Naive thymus-derived CD8-positive, alpha-beta T cell (primary cell): ENCODE data around the gene ZNF764. TPM values are rescaled to one million over a fixed set of nuclear protein-coding genes. Genes with fewer than 3 reads are reported as not detected.

Experiments used
- ATAC-seq, 2 donors: fragments of 150-1000 bp; cut with Tn5 transposase in 1 of 2; sonication (Bioruptor Pico), chemical (Tn5 transposase) in 1 of 2; 1 replicate in 1 of 2; 2 replicates in 1 of 2; pipeline ENCODE4 v1.10.0; 2021; ENCODE audit warnings: mild to moderate bottlenecking in 2 of 2, moderate library complexity in 2 of 2
- POLR2A ChIA-PET: fragments of 350-600 bp; sonication (Branson Sonifier 250); formaldehyde crosslinking; loops from one replicate; lab custom pipeline; 2021; ENCODE audit warnings: antibody characterized with exemption; lab: Charles Lee
- DNase-seq, 10 donors: peaks; one replicate each; pipeline versions ENCODE4 v3.0.0 to v3.0.0-alpha.2; 2020 to 2022
- H3K27ac Mint-ChIP-seq, 10 donors: one replicate each; pipeline ENCODE4 v1.8.0; 2020 to 2022; ENCODE audit warnings: mild to moderate bottlenecking in 10 of 10, mixed read lengths in 10 of 10, moderate library complexity in 4 of 10, inconsistent platforms in 1 of 10
- H3K27me3 Mint-ChIP-seq, 5 donors: one replicate each; pipeline ENCODE4 v1.8.0; 2021 to 2022; ENCODE audit warnings: mixed read lengths in 5 of 5
- H3K36me3 Mint-ChIP-seq, 3 donors: one replicate each; pipeline ENCODE4 v1.8.0; 2020 to 2022; ENCODE audit warnings: mixed read lengths in 3 of 3, mild to moderate bottlenecking in 2 of 3, inconsistent platforms in 1 of 3
- H3K4me1 Mint-ChIP-seq, 4 donors: one replicate each; pipeline ENCODE4 v1.8.0; 2021 to 2022; ENCODE audit warnings: mixed read lengths in 4 of 4
- H3K4me3 Mint-ChIP-seq, 10 donors: one replicate each; pipeline ENCODE4 v1.8.0; 2020 to 2022; ENCODE audit warnings: mild to moderate bottlenecking in 10 of 10, mixed read lengths in 10 of 10, moderate library complexity in 6 of 10, inconsistent platforms in 1 of 10
- H3K9me3 Mint-ChIP-seq, 9 donors: one replicate each; pipeline ENCODE4 v1.8.0; 2020 to 2022; ENCODE audit warnings: mixed read lengths in 9 of 9, mild to moderate bottlenecking in 3 of 9, inconsistent platforms in 1 of 9, moderate library complexity in 1 of 9
- polyA plus RNA-seq, 3 donors: library from polyadenylated mRNA; unstranded; fragments of 300-500 nt; fragmentation: Illumina TruSeq; gene quantifications; one replicate each; pipeline ENCODE4 v1.2.3, GENCODE V29; 2021
- total RNA-seq, 8 experiments: library from RNA in 2 of 8; stranded (reverse) in 2 of 8; gene quantifications; one replicate each; pipeline ENCODE4 v1.2.3 and lab custom pipeline; 2021 to 2026

ZNF764 gene
- total and polyA plus RNA-seq, 5 experiments from 2014 or later: 3.6 to 19.3 (median 6.5) TPM

DNA sequence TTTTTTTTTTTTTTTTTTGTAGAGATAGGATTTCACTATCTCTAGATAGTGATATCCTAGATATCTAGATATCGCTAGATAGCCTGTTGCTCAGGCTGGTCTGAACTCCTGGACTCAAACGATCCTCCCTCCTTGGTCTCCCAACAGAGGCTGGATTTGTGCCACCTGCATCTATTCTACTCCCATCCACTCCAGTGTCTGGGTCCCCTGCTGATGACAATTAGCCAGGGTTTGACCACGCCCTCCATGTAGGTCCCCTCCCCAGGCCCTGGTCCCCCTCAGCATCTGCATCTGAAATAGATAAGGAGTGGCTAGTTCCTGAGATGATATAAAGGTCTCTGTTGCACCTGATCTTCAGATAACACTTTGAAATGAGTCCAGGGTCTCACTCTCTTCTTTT lies 11.1 kb upstream of the ZNF764 start:
- Mint-ChIP-seq H3K27ac (peak overlapping the region in 8 of 10 donors; percentile 25 to 100 (median 94)), H3K9me3 (no peaks in the 10 kb centered on the region), H3K4me1 (peaks cover 17 to 57% (median 37%) of the 10 kb centered on the region in 4 donors), H3K27me3 (no peaks in the 10 kb centered on the region), H3K36me3 (peaks cover 0 to 3% (median 0%) of the 10 kb centered on the region in 3 donors), H3K4me3 (peak overlapping the region in 7 of 10 donors; percentile 12 to 65 (median 31))
- ATAC-seq (no peak), DNase-seq (no peak)
- POLR2A ChIA-PET: interaction anchor here (0.6 to 3.0 kb wide), 6 partner anchors 11 to 255 kb away, joined by 3 to 31 read pairs (median 8); partner anchors contain the start of genes DCTPP1, ZNF764 and ZNF785

DNA sequence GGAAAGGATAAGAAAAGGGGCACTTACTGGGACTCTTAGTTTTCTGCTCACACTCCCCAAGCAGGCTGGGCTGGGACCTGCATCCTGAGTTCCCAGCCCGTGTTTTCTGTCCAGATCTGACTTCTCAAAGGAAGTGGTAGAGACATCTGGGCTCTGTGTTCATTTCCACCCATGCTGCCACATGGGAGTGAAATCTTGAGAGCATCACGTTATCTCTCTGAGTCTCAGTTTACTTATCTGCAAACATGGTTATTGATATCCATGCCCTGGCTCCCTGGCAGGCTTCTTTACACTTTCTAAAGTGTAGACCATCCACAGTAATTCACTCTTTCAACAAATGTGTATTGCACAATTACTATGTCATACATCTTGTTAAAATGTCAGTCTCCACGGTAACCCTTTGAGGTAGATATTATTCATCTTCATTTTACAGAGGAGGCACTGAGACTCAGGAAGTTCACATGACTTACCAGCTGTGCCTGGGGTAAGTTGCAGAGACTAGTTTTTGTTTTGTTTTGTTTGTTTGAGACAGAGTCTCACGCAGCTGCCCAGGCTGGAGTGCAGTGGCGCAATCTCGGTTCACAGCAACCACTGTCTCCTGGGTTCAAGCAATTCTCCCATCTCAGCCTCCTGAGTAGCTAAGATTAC lies 9.9 kb upstream of the ZNF764 start:
- H3K9me3 Mint-ChIP-seq: no peaks in the 10 kb centered on the region
- peaks cover 0 to 3% (median 0%) of the 10 kb centered on the region in 3 donors for H3K36me3 Mint-ChIP-seq
- peaks cover 15 to 52% (median 34%) of the 10 kb centered on the region in 4 donors for H3K4me1 Mint-ChIP-seq
- ATAC-seq (peak; percentile 36 to 46), DNase-seq (peak in 9 of 10 donors; percentile 11 to 78 (median 41))
- POLR2A ChIA-PET: interaction anchor here (0.5 to 3.0 kb wide), 12 partner anchors 10 to 681 kb away, joined by 3 to 31 read pairs (median 4); partner anchors contain the start of genes FBRS, SEPTIN1, ZNF764 and ZNF785
- peak overlapping the region; percentile 94 to 100 (median 99) for H3K27ac Mint-ChIP-seq
- H3K4me3 Mint-ChIP-seq: peak overlapping the region; percentile 64 to 90 (median 82)
- H3K27me3 Mint-ChIP-seq: no peaks in the 10 kb centered on the region

DNA sequence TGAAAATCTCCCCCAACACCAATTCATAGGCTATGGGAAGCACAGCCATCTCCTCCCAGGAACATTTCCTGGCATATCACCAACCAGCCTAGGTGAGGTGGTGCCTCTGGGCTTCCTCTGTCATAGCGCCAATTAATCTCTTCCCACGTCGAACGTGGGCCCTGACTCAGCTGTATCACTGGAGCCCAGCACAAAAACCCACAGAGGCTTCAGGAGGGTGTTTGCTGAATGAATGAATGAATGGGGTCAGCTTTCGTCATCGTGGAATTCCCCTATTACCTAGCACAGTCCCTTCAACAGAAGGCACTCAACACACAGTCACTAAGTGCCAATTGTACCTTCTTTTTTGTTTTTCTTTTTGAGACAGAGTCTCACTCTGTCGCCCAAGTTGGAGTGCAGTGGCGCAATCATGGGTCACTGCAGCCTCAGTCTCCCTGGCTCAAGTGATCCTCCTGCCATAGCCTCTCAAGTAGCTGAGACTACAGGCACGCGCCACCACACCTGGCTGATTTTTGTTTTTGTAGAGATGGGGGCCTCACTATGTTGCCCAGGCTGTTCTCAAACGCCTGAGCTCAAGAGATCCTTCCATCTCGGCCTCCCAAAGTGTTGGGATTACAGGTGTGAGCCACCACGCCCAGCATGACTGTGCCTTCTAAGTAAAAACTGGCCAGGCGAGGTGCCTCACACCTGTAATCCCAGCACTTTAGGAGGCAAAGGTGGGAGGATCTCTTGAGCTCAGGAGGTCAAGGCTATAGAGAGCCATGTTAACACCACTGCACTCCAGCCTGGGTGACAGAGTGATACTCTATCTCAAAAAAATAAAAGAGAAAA lies 9.2 kb upstream of the ZNF764 start:
- DNase-seq: no peak
- Mint-ChIP-seq H3K4me3 (peak overlapping the region in 8 of 10 donors; percentile 72 to 90 (median 84)), H3K4me1 (peaks cover 15 to 51% (median 34%) of the 10 kb centered on the region in 4 donors), H3K27ac (peak overlapping the region; percentile 94 to 100 (median 99)), H3K9me3 (no peaks in the 10 kb centered on the region), H3K27me3 (no peaks in the 10 kb centered on the region), H3K36me3 (peaks cover 0 to 3% (median 0%) of the 10 kb centered on the region in 3 donors)
- no peak for ATAC-seq
- POLR2A ChIA-PET: interaction anchor here (0.6 to 3.0 kb wide), 5 partner anchors 9 to 508 kb away, joined by 4 to 31 read pairs (median 9); partner anchors contain the start of genes FBRS, ZNF764 and ZNF785

DNA sequence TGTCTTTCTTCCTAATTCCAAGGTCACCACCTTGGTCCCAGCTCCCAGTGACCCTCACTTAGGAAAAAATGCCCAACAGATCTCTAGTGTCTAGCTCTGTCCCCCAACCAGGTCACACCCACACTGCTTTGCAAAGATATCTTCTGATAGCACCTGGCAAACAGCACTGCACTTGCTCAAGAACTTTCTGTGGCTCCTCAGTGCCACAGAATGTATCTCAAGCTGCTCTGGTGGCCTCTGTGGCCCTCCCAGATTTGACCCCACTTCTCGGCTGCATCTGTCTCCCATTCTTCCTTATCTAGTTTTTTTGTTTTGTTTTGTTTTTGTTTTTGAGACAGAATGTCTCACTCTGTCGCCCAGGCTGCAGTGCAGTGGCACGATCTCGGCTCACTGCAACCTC lies 8.4 kb upstream of the ZNF764 start:
- peak overlapping the region; percentile 16 to 97 (median 78) for H3K27ac Mint-ChIP-seq
- no peaks in the 10 kb centered on the region for H3K27me3 Mint-ChIP-seq
- POLR2A ChIA-PET: interaction anchor here (1.1 to 3.0 kb wide), 3 partner anchors 8 to 94 kb away, joined by 4 to 31 read pairs (median 5); partner anchors contain the start of genes ZNF764 and ZNF785
- ATAC-seq (no peak), DNase-seq (no peak)
- no peaks in the 10 kb centered on the region for H3K9me3 Mint-ChIP-seq
- H3K4me1 Mint-ChIP-seq: peaks cover 11 to 48% (median 31%) of the 10 kb centered on the region in 4 donors
- no peaks in the 10 kb centered on the region for H3K36me3 Mint-ChIP-seq
- H3K4me3 Mint-ChIP-seq: peak overlapping the region in 1 of 10 donors; percentile 25

DNA sequence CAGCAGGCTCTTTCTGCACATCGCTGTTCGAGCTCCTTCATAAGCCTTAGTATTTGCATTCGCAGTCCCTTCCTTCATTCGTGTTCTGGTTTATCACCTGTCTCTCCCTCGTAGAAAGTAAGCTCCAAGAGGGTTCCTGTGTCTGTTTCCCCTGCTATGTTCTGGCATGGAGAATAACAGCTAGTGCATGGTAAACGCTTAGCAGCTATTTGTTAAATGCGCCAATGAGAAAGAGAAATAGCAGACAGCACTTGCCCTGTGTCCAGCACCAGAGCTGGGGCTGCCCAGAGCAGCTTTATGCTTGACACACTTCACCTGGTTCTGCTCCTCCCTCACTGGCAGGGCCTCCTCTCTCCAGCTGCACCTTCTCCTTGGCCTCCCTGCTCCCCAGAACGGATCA lies 7.8 kb upstream of the ZNF764 start:
- Mint-ChIP-seq H3K4me1 (peaks cover 14 to 50% (median 34%) of the 10 kb centered on the region in 4 donors), H3K9me3 (no peaks in the 10 kb centered on the region), H3K4me3 (no peak overlapping the region), H3K36me3 (no peaks in the 10 kb centered on the region), H3K27me3 (no peaks in the 10 kb centered on the region), H3K27ac (peak overlapping the region in 7 of 10 donors; percentile 38 to 97 (median 77))
- ATAC-seq (no peak), DNase-seq (no peak)
- POLR2A ChIA-PET: interaction anchor here (0.8 to 1.1 kb wide), 2 partner anchors 20 to 34 kb away, joined by 4 to 5 read pairs; partner anchors contain the start of gene ZNF785

DNA sequence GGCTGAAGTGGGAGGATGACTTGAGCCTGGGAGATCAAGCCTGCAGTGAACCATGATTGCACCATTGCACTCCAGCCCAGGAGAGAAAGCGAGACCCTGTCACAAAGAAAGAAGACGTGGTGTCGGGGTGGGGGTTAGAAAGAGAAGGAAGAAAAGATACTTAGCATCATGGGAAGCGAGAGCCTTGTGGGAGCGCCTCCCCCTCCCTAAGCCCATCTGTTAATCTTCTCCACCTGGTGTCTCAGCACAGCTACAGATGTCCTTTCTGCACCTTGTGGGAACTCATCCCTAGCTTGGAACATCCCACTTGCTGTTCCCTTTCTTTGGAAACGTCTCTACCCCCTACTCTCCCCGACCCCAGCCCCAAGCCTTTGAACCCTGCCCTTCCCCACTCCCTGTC lies 7.4 kb upstream of the ZNF764 start:
- Mint-ChIP-seq H3K9me3 (no peaks in the 10 kb centered on the region), H3K27me3 (no peaks in the 10 kb centered on the region), H3K36me3 (no peaks in the 10 kb centered on the region), H3K4me1 (peaks cover 12 to 49% (median 34%) of the 10 kb centered on the region in 4 donors), H3K27ac (peak overlapping the region in 6 of 10 donors; percentile 9 to 67 (median 32)), H3K4me3 (no peak overlapping the region)
- POLR2A ChIA-PET: interaction anchor here (0.8 to 1.1 kb wide), 2 partner anchors 20 to 34 kb away, joined by 4 to 5 read pairs; partner anchors contain the start of gene ZNF785
- ATAC-seq (no peak), DNase-seq (no peak)

DNA sequence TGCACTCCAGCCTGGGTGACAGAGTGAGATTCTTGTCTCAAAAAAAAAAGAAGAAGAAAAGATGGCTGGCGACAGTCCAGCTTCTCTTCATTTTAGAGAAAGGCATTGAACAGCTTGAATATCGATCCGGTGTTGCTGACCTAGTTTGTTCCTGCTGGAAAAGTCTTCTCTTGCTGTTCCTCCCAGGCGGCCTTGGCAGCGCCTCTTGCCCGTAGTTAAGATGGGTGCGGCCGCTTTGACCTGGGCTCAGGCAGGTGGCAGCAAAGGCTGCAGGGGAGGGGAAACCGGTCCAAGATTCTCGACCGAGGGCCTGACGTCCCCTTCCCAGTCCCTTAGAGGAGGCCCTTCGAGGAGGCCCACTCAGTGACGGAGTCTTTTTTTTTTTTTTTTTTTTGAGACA lies 3.8 kb upstream of the ZNF764 start:
- ATAC-seq (no peak), DNase-seq (no peak)
- H3K4me3 Mint-ChIP-seq: peak overlapping the region in 9 of 10 donors; percentile 18 to 87 (median 79)
- H3K4me1 Mint-ChIP-seq: peaks cover 6 to 35% (median 32%) of the 10 kb centered on the region in 4 donors
- POLR2A ChIA-PET: interaction anchor here (0.7 to 3.5 kb wide), 9 partner anchors 9 to 131 kb away, joined by 3 to 38 read pairs (median 4); partner anchors contain the start of genes ZNF688, ZNF747 and ZNF785
- H3K27me3 Mint-ChIP-seq: no peaks in the 10 kb centered on the region
- no peaks in the 10 kb centered on the region for H3K36me3 Mint-ChIP-seq
- peak overlapping the region in 5 of 10 donors; percentile 37 to 87 (median 81) for H3K27ac Mint-ChIP-seq
- no peaks in the 10 kb centered on the region for H3K9me3 Mint-ChIP-seq

DNA sequence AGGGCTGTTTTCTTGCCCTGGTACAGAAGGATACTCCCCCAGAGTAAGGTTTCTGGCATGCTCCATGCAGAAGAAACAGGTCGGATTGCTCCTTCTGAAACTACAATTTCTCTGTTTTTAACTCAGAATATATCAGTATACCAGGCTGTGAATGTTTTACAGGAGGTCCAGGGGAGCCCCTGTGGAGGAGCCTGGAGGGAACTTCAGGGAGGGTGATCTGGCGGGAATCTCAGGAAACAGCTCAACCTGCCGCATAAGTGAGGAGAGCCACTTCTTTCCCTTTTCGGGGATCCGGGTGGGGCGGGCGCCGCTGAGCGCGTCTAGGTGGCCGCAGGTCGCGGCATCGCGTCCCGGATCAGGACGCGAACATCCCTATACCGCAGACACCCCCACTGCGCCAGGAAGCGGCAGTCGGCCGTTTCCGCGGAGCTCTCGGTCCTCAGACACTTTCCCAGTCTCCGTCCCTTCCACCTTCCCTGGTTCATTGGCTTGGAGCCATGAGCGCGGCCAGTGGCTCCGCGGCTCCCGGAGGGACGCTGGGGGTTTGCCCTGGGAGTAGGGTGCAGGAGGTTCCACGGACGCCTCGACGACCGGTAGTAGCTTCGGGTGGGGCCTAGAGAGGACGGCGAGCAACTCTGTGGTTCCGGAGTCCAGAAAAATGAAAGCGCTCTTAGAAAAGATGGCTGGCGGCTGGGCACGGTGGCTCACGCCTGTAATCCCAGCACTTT lies 3.1 kb upstream of the ZNF764 start:
- H3K36me3 Mint-ChIP-seq: peaks cover 0 to 1% (median 0%) of the 10 kb centered on the region in 3 donors
- POLR2A ChIA-PET: interaction anchor here (0.6 to 3.5 kb wide), 11 partner anchors 10 to 143 kb away, joined by 3 to 38 read pairs (median 4); partner anchors contain the start of genes FBRS, PRR14, ZNF688 and ZNF747
- ATAC-seq (no peak), DNase-seq (peak in 2 of 10 donors; percentile 12 to 15)
- H3K9me3 Mint-ChIP-seq: no peaks in the 10 kb centered on the region
- H3K27me3 Mint-ChIP-seq: no peaks in the 10 kb centered on the region
- H3K4me1 Mint-ChIP-seq: peaks cover 6 to 35% (median 30%) of the 10 kb centered on the region in 4 donors
- peak overlapping the region; percentile 74 to 87 (median 83) for H3K4me3 Mint-ChIP-seq
- peak overlapping the region; percentile 69 to 87 (median 80) for H3K27ac Mint-ChIP-seq

DNA sequence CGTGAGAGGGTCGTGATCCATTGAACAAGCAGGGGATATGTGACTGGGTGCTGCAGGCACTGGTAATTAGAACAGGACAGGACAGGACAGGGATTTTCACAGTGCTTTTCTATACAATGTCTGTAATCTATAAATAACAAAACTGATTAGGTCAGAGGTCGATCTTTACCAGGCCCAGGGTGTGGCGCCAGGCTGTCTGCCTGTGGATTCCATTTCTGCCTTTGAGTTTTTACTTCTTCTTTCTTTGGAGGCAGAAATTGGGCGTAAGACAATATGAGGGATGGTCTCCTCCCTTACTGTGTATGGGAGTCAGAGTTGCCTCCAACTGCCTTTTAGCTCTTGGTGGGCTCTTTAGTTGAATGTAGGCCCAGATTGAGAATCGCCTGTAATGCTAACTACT lies 1.5 kb upstream of the ZNF764 start:
- POLR2A ChIA-PET: interaction anchor here (1.7 to 3.5 kb wide), 6 partner anchors 8 to 26 kb away, joined by 8 to 131 read pairs (median 34); partner anchors contain the start of genes ZNF688, ZNF747 and ZNF785
- Mint-ChIP-seq H3K9me3 (no peaks in the 10 kb centered on the region), H3K27me3 (no peaks in the 10 kb centered on the region), H3K36me3 (peaks cover 0 to 13% (median 0%) of the 10 kb centered on the region in 3 donors), H3K27ac (peak overlapping the region in 8 of 10 donors; percentile 25 to 95 (median 86)), H3K4me1 (peaks cover 10 to 39% (median 35%) of the 10 kb centered on the region in 4 donors), H3K4me3 (peak overlapping the region in 8 of 10 donors; percentile 11 to 89 (median 70))
- no peak for ATAC-seq
- no peak for DNase-seq

DNA sequence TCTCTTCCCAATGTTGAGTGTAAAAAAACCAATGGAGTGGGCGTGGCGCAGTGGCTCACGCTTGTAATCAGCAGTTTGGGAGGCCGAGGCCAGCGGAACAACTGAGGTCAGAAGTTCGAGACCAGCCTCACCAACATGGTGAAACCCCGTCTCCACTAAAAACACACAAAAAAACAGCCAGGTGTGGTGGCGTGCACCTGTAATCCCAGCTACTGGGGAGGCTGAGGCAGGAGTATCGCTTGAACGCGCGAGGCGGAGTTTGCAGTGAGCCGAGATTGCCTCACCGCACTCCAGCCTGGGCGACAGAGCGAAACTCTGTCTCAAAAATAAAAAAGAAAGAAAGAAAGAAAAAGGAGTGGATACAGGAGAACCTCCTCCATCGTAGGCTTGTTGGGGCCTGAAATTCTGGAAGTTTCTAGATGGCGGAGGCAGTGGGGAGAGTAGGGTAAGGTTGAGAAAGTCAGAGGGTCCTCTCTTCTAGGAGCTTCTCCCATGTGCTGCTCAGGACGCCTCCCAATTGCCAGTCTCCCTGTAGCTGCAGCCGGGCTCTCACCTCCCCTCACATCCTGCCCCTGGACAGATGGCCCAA lies 709 bp upstream of the ZNF764 start:
- no peaks in the 10 kb centered on the region for H3K27me3 Mint-ChIP-seq
- no peak for DNase-seq
- ATAC-seq: no peak
- H3K4me1 Mint-ChIP-seq: peaks cover 10 to 46% (median 41%) of the 10 kb centered on the region in 4 donors
- peak overlapping the region; percentile 85 to 97 (median 94) for H3K27ac Mint-ChIP-seq
- H3K36me3 Mint-ChIP-seq: peaks cover 0 to 20% (median 0%) of the 10 kb centered on the region in 3 donors
- H3K4me3 Mint-ChIP-seq: peak overlapping the region; percentile 82 to 93 (median 86)
- POLR2A ChIA-PET: interaction anchor here (0.6 to 3.5 kb wide), 29 partner anchors 9 to 559 kb away, joined by 3 to 131 read pairs (median 5); partner anchors contain the start of genes ALDOA, DCTPP1, FBRS and KAT8
- H3K9me3 Mint-ChIP-seq: no peaks in the 10 kb centered on the region

DNA sequence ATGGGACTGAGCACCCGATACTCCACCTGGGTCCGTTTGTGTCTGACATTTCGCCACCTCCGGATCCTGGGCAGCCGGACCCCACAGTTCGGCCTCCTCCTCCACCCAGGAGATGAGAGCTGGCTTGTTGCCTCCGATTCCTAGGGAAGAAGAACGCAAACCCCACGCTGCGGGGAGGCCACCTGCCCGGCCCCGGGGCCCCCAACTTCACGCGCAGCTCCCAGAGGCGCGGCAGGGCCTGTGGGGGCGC lies 542 bp downstream of the ZNF764 start:
- DNase-seq (peak in 1 of 10 donors; percentile 55), ATAC-seq (no peak)
- Mint-ChIP-seq H3K9me3 (no peaks in the 10 kb centered on the region), H3K36me3 (peaks cover 0 to 27% (median 0%) of the 10 kb centered on the region in 3 donors), H3K27me3 (no peaks in the 10 kb centered on the region), H3K4me3 (peak overlapping the region; percentile 82 to 93 (median 86)), H3K4me1 (peaks cover 14 to 58% (median 52%) of the 10 kb centered on the region in 4 donors), H3K27ac (peak overlapping the region; percentile 82 to 97 (median 94))
- POLR2A ChIA-PET: interaction anchor here (0.6 to 3.5 kb wide), 26 partner anchors 8 to 1744 kb away, joined by 3 to 131 read pairs (median 6); partner anchors contain the start of genes ALDOA, DCTPP1, FBRS and PRR14
